SK-N-SH (cell line): ENCODE measurements around the gene TMEM95.

Experiments used
- CTCF ChIP-seq: fragments of 200-600 bp; sonication (generic); IDR thresholded peaks from 2 replicates; pipeline ENCODE4 v1.6.1; 2017; ENCODE audit warnings: antibody characterized with exemption, mild to moderate bottlenecking, moderate library complexity
- EZH2phosphoT487 ChIP-seq: fragments of 200-600 bp; sonication (generic); IDR thresholded peaks from 2 replicates; pipeline ENCODE4 v1.6.1; 2017; ENCODE audit warnings: low read depth, mixed run types, mild to moderate bottlenecking, antibody characterized with exemption, moderate library complexity, borderline replicate concordance
- POLR2AphosphoS5 ChIP-seq: IDR thresholded peaks from 2 replicates; pipeline ENCODE4 v1.6.1; 2012; ENCODE audit warnings: low read depth, low read length
- REST ChIP-seq: IDR thresholded peaks from 2 replicates; pipeline ENCODE4 v1.6.1; 2012; ENCODE audit warnings: mild to moderate bottlenecking, low read depth, low read length, moderate library complexity
- RFX5 ChIP-seq: IDR thresholded peaks from 2 replicates; pipeline ENCODE4 v1.6.1; 2012; ENCODE audit warnings: mild to moderate bottlenecking, improper control_type of control experiment, low read length
- SMC3 ChIP-seq: IDR thresholded peaks from 2 replicates; pipeline ENCODE4 v1.6.1; 2012; ENCODE audit warnings: low read depth, low read length, improper control_type of control experiment
- USF2 ChIP-seq: fragments of 150-350 bp; IDR thresholded peaks from 2 replicates; pipeline ENCODE4 v1.6.1; 2017; ENCODE audit warnings: antibody characterized with exemption, low read length, low read depth, borderline replicate concordance

- no peak for TF ChIP-seq REST
- TF ChIP-seq CTCF, result no peak
- no peak for TF ChIP-seq EZH2phosphoT487
- TF ChIP-seq USF2, result no peak
- no peak for TF ChIP-seq SMC3
- TF ChIP-seq RFX5, result no peak
- TF ChIP-seq POLR2AphosphoS5, result no peak
These were observed 8.0 kb upstream of the TMEM95 start for GRCh38 chr17:7346761-7347614.
